Measurements from ENCODE around the gene CACNA1I. TPM values are rescaled to one million over a fixed set of nuclear protein-coding genes. Genes with fewer than 3 reads are reported as not detected.
A peak's percentile ranks its signal among the peaks of the same experiment; 100 is the strongest.

Gene CACNA1I
- total and polyA plus RNA-seq, 2 donors (not counting 1 experiment from before 2014, with no cell fraction given), result under 0.01 to 0.01 TPM

DNA sequence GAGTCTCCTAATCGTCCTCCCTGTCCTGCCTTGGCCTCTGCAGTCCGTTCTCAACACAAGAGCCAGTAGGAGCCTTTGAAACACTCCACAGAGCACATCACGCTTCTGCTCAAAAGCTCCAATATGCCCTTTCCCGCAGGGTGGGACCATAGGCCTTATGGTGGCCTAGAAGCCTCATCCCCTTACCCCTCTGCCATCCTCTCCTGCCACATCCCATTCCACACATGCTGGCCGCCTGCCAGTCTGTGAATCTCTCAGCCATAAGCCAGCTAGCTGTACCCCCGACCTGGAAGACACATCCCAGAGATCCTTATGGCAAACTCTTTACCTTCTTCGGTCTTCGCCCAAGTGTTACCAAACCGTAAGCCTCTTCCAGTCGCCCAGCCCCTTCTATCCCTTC, 165.2 kb downstream of the CACNA1I start:
- Histone ChIP-seq H3K9ac (ENCODE audit: insufficient read depth, low read length) (no peak overlapping the region), H3K4me1 (ENCODE audit: control insufficient read depth, extremely low read depth, insufficient read depth, low read length) (no peaks in the 10 kb centered on the region), H3K27ac (ENCODE audit: insufficient read depth, low read length) (no peak overlapping the region), H4K20me1 (ENCODE audit: control insufficient read depth, extremely low read depth, insufficient read depth, low read length) (no peaks in the 10 kb centered on the region), H3K79me2 (ENCODE audit: control insufficient read depth, insufficient read depth, low read length) (no peaks in the 10 kb centered on the region), H3K9me3 (ENCODE audit: control insufficient read depth, insufficient read depth, low read depth, low read length) (no peaks in the 10 kb centered on the region), H2AFZ (ENCODE audit: low read length) (no peak overlapping the region), H3K4me2 (ENCODE audit: extremely low read depth, insufficient read depth, low read length) (no peak overlapping the region), H3K4me3 (replicated peaks in 1 of 4; ENCODE audit: control extremely low read depth in 1 of 4, insufficient read depth in 1 of 4, low read depth in 3 of 4, low read length in 4 of 4) (no peak overlapping the region), H3K36me3 (ENCODE audit: control insufficient read depth, insufficient read depth, low read length) (no peaks in the 10 kb centered on the region), H3K27me3 (ENCODE audit: control insufficient read depth, insufficient read depth, low read length) (peaks cover 4% of the 10 kb centered on the region)
- DNase-seq (ENCODE audit: low read depth in 2 of 2), result no peak
- no peak for TF ChIP-seq EZH2 (IDR thresholded peaks at IDR 0.05; ENCODE audit: low read length, missing control alignments)
- TF ChIP-seq, protein P1, sequence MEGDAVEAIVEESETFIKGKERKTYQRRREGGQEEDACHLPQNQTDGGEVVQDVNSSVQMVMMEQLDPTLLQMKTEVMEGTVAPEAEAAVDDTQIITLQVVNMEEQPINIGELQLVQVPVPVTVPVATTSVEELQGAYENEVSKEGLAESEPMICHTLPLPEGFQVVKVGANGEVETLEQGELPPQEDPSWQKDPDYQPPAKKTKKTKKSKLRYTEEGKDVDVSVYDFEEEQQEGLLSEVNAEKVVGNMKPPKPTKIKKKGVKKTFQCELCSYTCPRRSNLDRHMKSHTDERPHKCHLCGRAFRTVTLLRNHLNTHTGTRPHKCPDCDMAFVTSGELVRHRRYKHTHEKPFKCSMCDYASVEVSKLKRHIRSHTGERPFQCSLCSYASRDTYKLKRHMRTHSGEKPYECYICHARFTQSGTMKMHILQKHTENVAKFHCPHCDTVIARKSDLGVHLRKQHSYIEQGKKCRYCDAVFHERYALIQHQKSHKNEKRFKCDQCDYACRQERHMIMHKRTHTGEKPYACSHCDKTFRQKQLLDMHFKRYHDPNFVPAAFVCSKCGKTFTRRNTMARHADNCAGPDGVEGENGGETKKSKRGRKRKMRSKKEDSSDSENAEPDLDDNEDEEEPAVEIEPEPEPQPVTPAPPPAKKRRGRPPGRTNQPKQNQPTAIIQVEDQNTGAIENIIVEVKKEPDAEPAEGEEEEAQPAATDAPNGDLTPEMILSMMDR (conservative IDR thresholded peaks at IDR 0.05 in 1 of 2, IDR thresholded peaks at IDR 0.05 in 1 of 2; ENCODE audit: low read depth in 1 of 2, low read length in 2 of 2), result no peak

DNA sequence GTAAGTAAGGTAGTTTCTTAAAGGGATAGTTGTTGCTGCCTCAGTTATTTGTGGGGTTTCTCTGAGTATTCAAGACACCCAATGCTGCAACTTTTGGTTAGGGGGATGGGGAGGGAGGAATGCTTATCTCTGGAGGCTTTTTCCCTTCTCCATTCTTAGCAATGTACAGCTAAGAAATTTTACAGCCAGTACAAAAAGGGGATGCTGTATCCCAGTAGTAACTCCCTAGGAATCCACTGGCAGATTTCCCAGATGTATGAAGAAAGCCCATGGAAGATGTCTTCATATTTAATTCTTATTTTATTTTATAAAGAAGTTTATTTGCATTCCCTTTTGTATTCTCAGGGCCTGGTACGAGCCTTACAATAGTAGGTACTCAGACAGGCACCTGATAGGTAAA, 168.2 kb downstream of the CACNA1I start:
- H3K9ac ChIP-seq (ENCODE audit: insufficient read depth, low read length), result no peak overlapping the region
- H4K20me1 ChIP-seq (ENCODE audit: control insufficient read depth, extremely low read depth, insufficient read depth, low read length), result no peaks in the 10 kb centered on the region
- H2AFZ ChIP-seq (ENCODE audit: low read length), result no peak overlapping the region
- H3K36me3 ChIP-seq (ENCODE audit: control insufficient read depth, insufficient read depth, low read length), result no peaks in the 10 kb centered on the region
- TF ChIP-seq, protein P1 (conservative IDR thresholded peaks at IDR 0.05 in 1 of 2, IDR thresholded peaks at IDR 0.05 in 1 of 2; ENCODE audit: low read depth in 1 of 2, low read length in 2 of 2), result no peak
- TF ChIP-seq EZH2 (IDR thresholded peaks at IDR 0.05; ENCODE audit: low read length, missing control alignments), result no peak
- H3K27me3 ChIP-seq (ENCODE audit: control insufficient read depth, insufficient read depth, low read length), result peaks cover 4% of the 10 kb centered on the region
- no peak overlapping the region for H3K27ac ChIP-seq (ENCODE audit: insufficient read depth, low read length)
- H3K4me2 ChIP-seq (ENCODE audit: extremely low read depth, insufficient read depth, low read length), result no peak overlapping the region
- H3K4me1 ChIP-seq (ENCODE audit: control insufficient read depth, extremely low read depth, insufficient read depth, low read length), result no peaks in the 10 kb centered on the region
- H3K79me2 ChIP-seq (ENCODE audit: control insufficient read depth, insufficient read depth, low read length), result no peaks in the 10 kb centered on the region
- peak; percentile 39 to 81 for DNase-seq (ENCODE audit: low read depth in 2 of 2)
- no peak overlapping the region for H3K4me3 ChIP-seq (replicated peaks in 1 of 4; ENCODE audit: control extremely low read depth in 1 of 4, insufficient read depth in 1 of 4, low read depth in 3 of 4, low read length in 4 of 4)
- H3K9me3 ChIP-seq (ENCODE audit: control insufficient read depth, insufficient read depth, low read depth, low read length), result no peaks in the 10 kb centered on the region

Other genes starting within 250 kb of the CACNA1I start
- gene SYNGR1, start 220.8 kb upstream of the CACNA1I start, total RNA-seq, result 7.7 and 13.0 TPM in 2 replicates
- 12.9 and 13.5 TPM in 2 replicates for gene SYNGR1, start 220.8 kb upstream of the CACNA1I start, polyA plus RNA-seq
- 13.1 and 15.7 TPM in 2 replicates for gene TAB1, start 171.0 kb upstream of the CACNA1I start, total RNA-seq
- gene TAB1, start 171.0 kb upstream of the CACNA1I start, polyA plus RNA-seq, result 13.1 and 14.2 TPM in 2 replicates
- not detected in 2 replicates for gene MGAT3, start 113.7 kb upstream of the CACNA1I start, total RNA-seq
- 0.09 TPM in 1 of 2 replicates, not detected in the other for gene MGAT3, start 113.7 kb upstream of the CACNA1I start, polyA plus RNA-seq
- 16.4 and 19.0 TPM in 2 replicates for gene MIEF1, start 68.5 kb upstream of the CACNA1I start, total RNA-seq
- gene MIEF1, start 68.5 kb upstream of the CACNA1I start, polyA plus RNA-seq, result 16.8 and 20.9 TPM in 2 replicates
- gene ATF4, start 50.2 kb upstream of the CACNA1I start, total RNA-seq, result 555 and 646 TPM in 2 replicates
- 412 and 546 TPM in 2 replicates for gene ATF4, start 50.2 kb upstream of the CACNA1I start, polyA plus RNA-seq
- 42.9 and 44.3 TPM in 2 replicates for gene RPS19BP1, start 38.0 kb upstream of the CACNA1I start, total RNA-seq
- 41.6 and 49.3 TPM in 2 replicates for gene RPS19BP1, start 38.0 kb upstream of the CACNA1I start, polyA plus RNA-seq